CD4-positive, alpha-beta T cell treated with Interleukin-6 at 100 ng/mL for 8 hours (primary cell): ENCODE data around the gene AXL.
A peak's percentile ranks its signal among the peaks of the same experiment; 100 is the strongest.

Experiments used
- DNase-seq: peaks from one replicate; pipeline ENCODE4 v3.0.0-alpha.2; 2020; ENCODE audit warnings: mixed read lengths, low spot score

Gene AXL

DNA sequence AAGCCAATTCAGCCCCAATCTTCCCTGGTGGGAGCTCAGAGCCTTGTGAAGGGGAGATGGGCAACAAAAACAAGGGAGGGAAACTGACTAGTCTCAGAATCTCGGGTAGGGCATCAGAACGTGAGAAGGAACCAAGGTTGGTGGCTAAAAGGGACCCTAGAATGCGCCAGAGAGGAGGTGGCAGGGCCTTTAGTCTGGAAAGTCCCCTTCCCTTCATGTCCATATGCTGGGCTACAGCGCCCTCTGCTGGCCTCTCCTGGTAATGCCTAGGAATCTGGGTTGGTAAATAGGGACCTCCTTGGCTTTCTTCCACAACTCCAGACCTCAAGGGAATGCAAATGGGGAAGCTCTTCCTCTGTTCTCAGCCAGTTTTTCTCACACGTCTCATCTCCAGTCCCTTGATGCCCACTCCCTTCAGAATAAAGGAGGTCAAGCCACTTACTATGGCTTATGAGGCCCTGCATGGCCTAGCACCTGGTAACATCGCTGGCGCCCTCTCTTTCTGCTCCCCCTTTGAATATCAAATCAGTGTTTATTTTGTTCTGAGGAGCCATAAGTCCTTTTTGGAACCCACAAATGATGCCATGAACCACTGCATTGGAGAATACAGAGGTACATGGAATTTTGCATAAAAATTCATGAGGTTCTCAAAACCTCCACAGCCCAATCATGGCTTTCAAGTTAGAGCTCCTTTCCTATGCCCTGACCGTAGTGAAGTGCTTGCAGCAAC is 89.6 kb downstream of the AXL start:
- peak; percentile 89 for DNase-seq

GRCh38 chr19:41309180-41310032 is 90.4 kb downstream of the AXL start:
- no peak for DNase-seq

DNA sequence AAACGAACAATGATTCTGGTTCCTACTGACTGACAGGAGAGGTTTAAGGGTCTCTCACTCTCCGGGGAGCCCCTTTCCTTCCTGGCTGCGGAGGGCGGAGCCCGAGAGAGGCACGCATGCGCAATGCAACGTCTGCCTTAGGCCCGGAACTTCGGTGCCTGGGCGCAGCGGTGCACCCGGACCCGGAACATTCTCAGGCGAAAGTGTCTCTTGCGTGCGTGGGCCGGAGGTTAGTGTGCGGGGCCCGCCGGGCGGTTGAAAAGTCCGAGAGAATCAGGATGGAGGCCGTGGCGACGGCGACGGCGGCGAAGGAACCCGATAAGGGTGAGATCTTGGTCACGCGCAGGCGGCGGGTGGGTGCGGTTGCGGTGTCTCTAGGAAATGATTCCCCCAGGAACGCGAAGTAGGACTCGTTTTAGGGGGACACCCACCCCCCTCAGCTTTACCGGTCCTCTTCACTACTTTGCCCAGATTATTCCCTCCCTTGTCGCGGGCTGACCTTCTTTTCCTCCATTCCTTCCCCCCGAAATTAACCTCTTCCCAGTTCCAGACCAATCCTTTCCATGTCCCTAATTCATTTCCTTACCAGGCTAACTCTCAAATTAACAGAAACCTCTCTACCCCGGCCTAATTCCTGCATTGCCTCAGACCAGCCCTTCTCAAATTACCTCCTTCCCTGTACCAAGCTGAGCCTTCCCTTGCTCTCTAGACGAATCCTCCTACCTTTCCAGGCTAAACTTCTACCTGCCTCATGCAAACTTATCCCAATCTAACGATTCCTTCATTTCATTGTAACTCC is 91.2 kb downstream of the AXL start, which contains the start of gene CCDC97:
Gene CCDC97, plus strand, starts transcription at position 140 of the 799 bp plus-strand sequence. Its CDS starts 139 bp downstream, at position 279.
- peak; percentile 88 for DNase-seq

DNA sequence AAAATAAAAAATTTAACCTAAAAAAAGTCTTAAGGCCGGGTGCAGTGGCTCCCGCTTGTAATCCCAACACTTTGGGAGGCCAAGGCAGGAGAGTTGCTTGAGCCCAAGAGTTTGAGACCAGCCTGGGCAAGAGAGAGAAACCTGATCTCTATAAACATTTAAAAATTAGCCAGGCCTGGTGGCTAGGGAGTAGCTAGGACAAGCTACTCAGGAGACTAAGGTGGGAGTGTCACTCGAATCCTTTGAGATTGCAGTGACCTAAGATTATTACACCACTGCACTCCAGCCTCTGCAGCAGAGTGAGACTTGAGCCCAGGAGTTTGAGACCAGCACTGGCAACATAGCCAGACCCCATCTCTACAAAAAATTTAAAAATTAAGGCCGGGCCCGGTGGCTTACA is 92.0 kb downstream of the AXL start:
- DNase-seq, result no peak
